Parathyroid adenoma (tissue), 2 donors: ENCODE data around the gene AMBP.
"Not testable (repeated sequence)": the region's sequence is repeated elsewhere in the genome, so short reads cannot be mapped to it uniquely, and the experiment has no call there.

Source experiments
- H2AFZ ChIP-seq: fragments of 300-600 bp; sonication (generic); one replicate; pipeline ENCODE4 v1.7.0; 2017; ENCODE audit warnings: antibody characterized with exemption, mild to moderate bottlenecking
- H3K27ac ChIP-seq: fragments of 300-600 bp; sonication (generic); one replicate; pipeline ENCODE4 v1.7.0; 2017
- H3K27me3 ChIP-seq: fragments of 300-600 bp; sonication (generic); one replicate; pipeline ENCODE4 v1.7.0; 2017; ENCODE audit warnings: low read length; ENCODE audit not compliant: control insufficient read depth, insufficient read depth
- H3K36me3 ChIP-seq: fragments of 300-600 bp; sonication (generic); one replicate; pipeline ENCODE4 v1.7.0; 2017; ENCODE audit warnings: low read length; ENCODE audit not compliant: control insufficient read depth, insufficient read depth
- H3K4me1 ChIP-seq: fragments of 300-600 bp; sonication (generic); one replicate; pipeline ENCODE4 v1.7.0; 2017; ENCODE audit warnings: control low read depth
- H3K4me2 ChIP-seq: fragments of 300-600 bp; sonication (generic); one replicate; pipeline ENCODE4 v1.7.0; 2017; ENCODE audit warnings: low read length
- H3K4me3 ChIP-seq: fragments of 300-600 bp; sonication (generic); one replicate; pipeline ENCODE4 v1.7.0; 2017; ENCODE audit warnings: low read depth, low read length
- H3K79me2 ChIP-seq: fragments of 300-600 bp; sonication (generic); one replicate; pipeline ENCODE4 v1.7.0; 2017; ENCODE audit warnings: control low read depth
- H3K9ac ChIP-seq: fragments of 300-600 bp; sonication (generic); one replicate; pipeline ENCODE4 v1.7.0; 2017; ENCODE audit warnings: mild to moderate bottlenecking
- H3K9me3 ChIP-seq: fragments of 300-600 bp; sonication (generic); one replicate; pipeline ENCODE4 v1.7.0; 2017; ENCODE audit warnings: low read length; ENCODE audit not compliant: control insufficient read depth
- CTCF ChIP-seq: fragments of 300-600 bp; sonication (generic); IDR thresholded peaks from one replicate; pipeline ENCODE4 v1.7.0; 2017; ENCODE audit warnings: antibody characterized with exemption, mild to moderate bottlenecking
- donor health status: primary hyperparathyroidism.

The AMBP gene

GRCh38 chr9:114086607-114087006, 8.5 kb upstream of the AMBP start:
- no peaks in the 10 kb centered on the region for H3K4me1 ChIP-seq
- no peaks in the 10 kb centered on the region for H3K36me3 ChIP-seq
- TF ChIP-seq CTCF = no peak
- H3K9me3 ChIP-seq = no peaks in the 10 kb centered on the region
- H2AFZ ChIP-seq = no peak overlapping the region
- H3K79me2 ChIP-seq = no peaks in the 10 kb centered on the region
- no peaks in the 10 kb centered on the region for H3K27me3 ChIP-seq
- no peak overlapping the region for H3K27ac ChIP-seq
- H3K4me2 ChIP-seq = no peak overlapping the region
- no peak overlapping the region for H3K9ac ChIP-seq
- no peak overlapping the region for H3K4me3 ChIP-seq

GRCh38 chr9:114086009-114086408, 7.9 kb upstream of the AMBP start:
- no peaks in the 10 kb centered on the region for H3K4me1 ChIP-seq
- H3K27ac ChIP-seq = no peak overlapping the region
- no peaks in the 10 kb centered on the region for H3K27me3 ChIP-seq
- H3K4me2 ChIP-seq = no peak overlapping the region
- H3K4me3 ChIP-seq = no peak overlapping the region
- no peak for TF ChIP-seq CTCF
- no peak overlapping the region for H2AFZ ChIP-seq
- no peaks in the 10 kb centered on the region for H3K79me2 ChIP-seq
- no peaks in the 10 kb centered on the region for H3K36me3 ChIP-seq
- H3K9ac ChIP-seq = no peak overlapping the region
- H3K9me3 ChIP-seq = no peaks in the 10 kb centered on the region

GRCh38 chr9:114085387-114085789, 7.3 kb upstream of the AMBP start:
- TF ChIP-seq CTCF = no peak
- Histone ChIP-seq H3K4me3 (no peak overlapping the region), H3K79me2 (no peaks in the 10 kb centered on the region), H2AFZ (no peak overlapping the region), H3K4me2 (no peak overlapping the region), H3K36me3 (no peaks in the 10 kb centered on the region), H3K9ac (no peak overlapping the region), H3K27ac (no peak overlapping the region), H3K9me3 (no peaks in the 10 kb centered on the region), H3K27me3 (no peaks in the 10 kb centered on the region), H3K4me1 (no peaks in the 10 kb centered on the region)

GRCh38 chr9:114084282-114085073, 6.4 kb upstream of the AMBP start:
- no peak for TF ChIP-seq CTCF
- H3K27ac ChIP-seq = no peak overlapping the region
- H3K4me1 ChIP-seq = no peaks in the 10 kb centered on the region
- no peak overlapping the region for H2AFZ ChIP-seq
- H3K27me3 ChIP-seq = no peaks in the 10 kb centered on the region
- H3K9ac ChIP-seq = no peak overlapping the region
- no peaks in the 10 kb centered on the region for H3K9me3 ChIP-seq
- no peaks in the 10 kb centered on the region for H3K36me3 ChIP-seq
- no peak overlapping the region for H3K4me3 ChIP-seq
- H3K4me2 ChIP-seq = no peak overlapping the region
- H3K79me2 ChIP-seq = no peaks in the 10 kb centered on the region

- no peak for TF ChIP-seq CTCF
- Histone ChIP-seq H3K9ac (no peak overlapping the region), H3K4me1 (no peaks in the 10 kb centered on the region), H3K27me3 (no peaks in the 10 kb centered on the region), H3K9me3 (no peaks in the 10 kb centered on the region), H3K27ac (no peak overlapping the region), H3K79me2 (no peaks in the 10 kb centered on the region), H3K36me3 (no peaks in the 10 kb centered on the region), H3K4me3 (no peak overlapping the region), H3K4me2 (no peak overlapping the region), H2AFZ (no peak overlapping the region)
Observed at GRCh38 chr9:114083666-114084065, 5.6 kb upstream of the AMBP start.

- H3K27me3 ChIP-seq, H3K36me3 ChIP-seq, H3K4me3 ChIP-seq: not testable (repeated sequence)
Observed at GRCh38 chr9:114082763-114083412, 4.8 kb upstream of the AMBP start.

More at GRCh38 chr9:114082763-114083412, 4.8 kb upstream of the AMBP start:
- H2AFZ ChIP-seq, H3K9me3 ChIP-seq, H3K79me2 ChIP-seq, H3K4me2 ChIP-seq, H3K9ac ChIP-seq, H3K4me1 ChIP-seq, H3K27ac ChIP-seq: not testable (repeated sequence)
